HepG2 (cell line): ENCODE results near the gene TTC6. TPM values are rescaled to one million over a fixed set of nuclear protein-coding genes. Genes with fewer than 3 reads are reported as not detected.

Source experiments
- AKAP8 ChIP-seq: sonication (generic); formaldehyde crosslinking; IDR thresholded peaks from 2 replicates; pipeline ENCODE4 v1.5.1; 2020; ENCODE audit warnings: mild to moderate bottlenecking, missing genetic modification reagents
- EZH2 ChIP-seq: conservative IDR thresholded peaks from 2 replicates; pipeline ENCODE4 v1.6.1; 2012; ENCODE audit warnings: mild to moderate bottlenecking, low read depth, low read length, moderate library complexity
- HES4 ChIP-seq: sonication (generic); formaldehyde crosslinking; IDR thresholded peaks from 2 replicates; pipeline ENCODE4 v1.9.0; 2021; ENCODE audit warnings: mild to moderate bottlenecking, missing genetic modification reagents, borderline replicate concordance
- HNF4G ChIP-seq, 2 experiments: sonication (generic) in 1 of 2; formaldehyde crosslinking in 1 of 2; IDR thresholded peaks; 2 replicates each; pipeline versions ENCODE4 v1.4.0 to v1.6.1; 2011 to 2020; ENCODE audit warnings: borderline replicate concordance in 2 of 2, low read depth in 2 of 2, mild to moderate bottlenecking in 2 of 2, low read length in 1 of 2, missing genetic modification reagents in 1 of 2, moderate library complexity in 1 of 2
- HOXA7 ChIP-seq: sonication (generic); formaldehyde crosslinking; IDR thresholded peaks from 2 replicates; pipeline ENCODE4 v1.8.1; 2022; ENCODE audit warnings: mild to moderate bottlenecking, missing genetic modification reagents, moderate library complexity
- KDM2A ChIP-seq: sonication (generic); formaldehyde crosslinking; IDR thresholded peaks from 2 replicates; pipeline ENCODE4 v1.4.0; 2020; ENCODE audit warnings: low read depth, missing genetic modification reagents, borderline replicate concordance
- MEF2D ChIP-seq: sonication (generic); formaldehyde crosslinking; IDR thresholded peaks from 2 replicates; pipeline ENCODE4 v1.5.1; 2020; ENCODE audit warnings: mild to moderate bottlenecking, missing genetic modification reagents
- MLLT10 ChIP-seq: sonication (generic); formaldehyde crosslinking; IDR thresholded peaks from 2 replicates; pipeline ENCODE4 v1.4.0; 2020; ENCODE audit warnings: missing genetic modification reagents
- NAIF1 ChIP-seq: sonication (generic); formaldehyde crosslinking; IDR thresholded peaks from 2 replicates; pipeline ENCODE4 v1.5.0; 2020; ENCODE audit warnings: mild to moderate bottlenecking, missing genetic modification reagents, borderline replicate concordance
- NCOA5 ChIP-seq: sonication (generic); formaldehyde crosslinking; IDR thresholded peaks from 2 replicates; pipeline ENCODE4 v1.4.0; 2020; ENCODE audit warnings: missing genetic modification reagents
- RORA ChIP-seq: sonication (generic); formaldehyde crosslinking; IDR thresholded peaks from 2 replicates; pipeline ENCODE4 v1.5.0; 2020; ENCODE audit warnings: mild to moderate bottlenecking, missing genetic modification reagents, moderate library complexity
- SMARCE1 ChIP-seq: fragments of 450-650 bp; IDR thresholded peaks from 2 replicates; pipeline ENCODE4 v1.6.1; 2017; ENCODE audit warnings: borderline replicate concordance
- SNRNP70 ChIP-seq: fragments of 200-400 bp; formaldehyde crosslinking; IDR thresholded peaks from 2 replicates; pipeline ENCODE4 v1.6.1; 2017; ENCODE audit warnings: mild to moderate bottlenecking, low read depth, low read length, moderate library complexity
- SRSF9 ChIP-seq: fragments of 200-400 bp; formaldehyde crosslinking; IDR thresholded peaks from 2 replicates; pipeline ENCODE4 v1.6.1; 2018; ENCODE audit warnings: borderline replicate concordance, mild to moderate bottlenecking, low read depth, low read length; ENCODE audit not compliant: insufficient read depth, poor library complexity, severe bottlenecking
- TAF15 ChIP-seq: fragments of 200-400 bp; formaldehyde crosslinking; IDR thresholded peaks from one replicate; pipeline ENCODE4 v1.6.1; 2018; ENCODE audit warnings: mild to moderate bottlenecking, low read depth, low read length; ENCODE audit not compliant: poor library complexity, severe bottlenecking
- ZNF232 ChIP-seq: sonication (generic); formaldehyde crosslinking; IDR thresholded peaks from 2 replicates; pipeline ENCODE4 v1.4.0; 2020; ENCODE audit warnings: missing genetic modification reagents, borderline replicate concordance
- ZNF263 ChIP-seq: sonication (generic); formaldehyde crosslinking; IDR thresholded peaks from 2 replicates; pipeline ENCODE4 v1.4.0; 2020; ENCODE audit warnings: missing genetic modification reagents
- ZNF724P ChIP-seq: sonication (generic); formaldehyde crosslinking; IDR thresholded peaks from 2 replicates; pipeline ENCODE4 v1.8.0; 2022; ENCODE audit warnings: missing genetic modification reagents, borderline replicate concordance
- polyA plus RNA-seq, 8 experiments: library from polyadenylated mRNA; depleted of rRNA in 3 of 8; stranded (reverse) in 7 of 8; unstranded in 1 of 8; fragments of >200 nt; fragmentation: Illumina TruSeq in 4 of 8; extraction: Trizol in 4 of 8; gene quantifications; 2 replicates each; pipeline versions ENCODE4 v1.2.1 to v1.2.3, GENCODE V29; 2011 to 2016; ENCODE audit warnings: low read depth in 4 of 8, missing spikeins in 1 of 8, mixed read lengths in 1 of 8; ENCODE audit not compliant: insufficient read depth in 1 of 8
- total RNA-seq, 5 experiments: library from RNA; depleted of rRNA; stranded (reverse); fragments of >200 nt; fragmentation: Illumina TruSeq; extraction: Trizol; gene quantifications; 2 replicates each; pipeline ENCODE4 v1.2.3, GENCODE V29; 2016; ENCODE audit warnings: low read depth in 1 of 5
- TF ChIP-seq, protein P1 (sequence below): sonication (generic); formaldehyde crosslinking; IDR thresholded peaks from 2 replicates; pipeline ENCODE4 v1.4.0; 2020; ENCODE audit warnings: missing genetic modification reagents, borderline replicate concordance
- TF ChIP-seq, protein P2 (sequence below): sonication (generic); formaldehyde crosslinking; IDR thresholded peaks from 2 replicates; pipeline ENCODE4; 2020; ENCODE audit warnings: missing genetic modification reagents, mild to moderate bottlenecking, borderline replicate concordance
- TF ChIP-seq, protein P3 (sequence below): sonication (generic); formaldehyde crosslinking; IDR thresholded peaks from 2 replicates; pipeline ENCODE4 v1.8.1; 2023; ENCODE audit warnings: missing genetic modification reagents, mild to moderate bottlenecking, borderline replicate concordance

TTC6 gene
- total and polyA plus RNA-seq, 2 of the 13 experiments (the other 11 are each of a cell fraction or from before 2014, with no cell fraction given): 9.3 to 27.4 TPM

DNA sequence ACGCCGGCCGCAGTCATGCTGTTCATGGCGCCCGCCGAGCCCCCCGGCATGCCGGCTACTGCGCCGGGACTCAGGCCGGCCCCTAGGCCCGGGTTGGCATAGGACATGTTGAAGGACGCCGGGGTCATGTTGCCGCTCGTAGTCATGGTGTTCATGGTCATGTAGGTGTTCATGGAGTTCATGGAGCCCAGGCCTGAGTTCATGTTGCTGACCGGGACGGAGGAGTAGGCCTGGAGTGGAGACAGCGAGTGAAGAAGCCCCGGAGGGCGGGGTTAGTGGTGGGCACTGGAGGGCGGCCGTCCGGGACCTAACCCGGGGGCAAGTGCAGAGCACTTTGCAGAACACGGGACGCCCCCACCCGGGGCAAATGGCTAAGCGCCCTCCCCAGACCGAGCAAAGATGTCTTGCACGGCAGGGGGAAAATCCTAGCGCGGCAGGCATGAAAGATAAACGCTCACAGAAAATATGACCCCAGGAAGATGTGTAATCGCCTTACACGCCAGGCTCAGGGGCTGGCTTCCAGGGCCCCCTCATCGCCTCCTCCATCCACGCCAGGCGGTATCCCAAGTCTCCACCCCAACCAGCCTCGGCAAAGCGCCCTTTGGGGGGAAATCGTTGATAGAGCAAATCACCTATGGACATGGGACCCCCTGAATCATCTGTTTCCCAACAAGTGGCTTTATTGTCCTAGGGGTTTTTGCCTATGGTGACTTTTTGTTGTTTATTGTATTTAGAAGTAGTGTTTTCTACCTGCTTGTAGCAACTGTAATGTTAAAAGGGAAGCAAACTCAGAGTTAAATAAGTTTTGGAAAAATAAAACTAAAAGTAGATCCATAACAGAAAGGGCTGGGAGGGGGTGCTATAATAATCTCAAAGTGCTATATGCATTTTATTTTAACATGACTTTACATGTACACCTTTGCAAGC, 2.7 kb upstream of the TTC6 start (continued):
- TF ChIP-seq SMARCE1 (no peak), KDM2A (CRISPR knock-in tag) (0 out of 2 replicates have a peak, but pooled peaks have one; percentile 7), ZNF232 (0 out of 2 replicates have a peak, but pooled peaks have one; percentile 60), ZNF724P (no peak), TAF15 (peak; percentile 52), HOXA7 (CRISPR knock-in tag) (no peak), EZH2 (no peak), HES4 (CRISPR knock-in tag) (0 out of 2 replicates have a peak, but pooled peaks have one; percentile 16), RORA (no peak), AKAP8 (0 out of 2 replicates have a peak, but pooled peaks have one; percentile 53), NAIF1 (CRISPR knock-in tag) (no peak), HNF4G (IDR thresholded peaks at IDR 0.05; ENCODE audit: borderline replicate concordance, low read depth, low read length) (0 out of 2 replicates have a peak, but pooled peaks have one; percentile 15), HNF4G (CRISPR knock-in tag; IDR thresholded peaks at IDR 0.05; ENCODE audit: borderline replicate concordance, low read depth) (no peak), SNRNP70 (no peak), MEF2D (CRISPR knock-in tag) (no peak), SRSF9 (no peak), ZNF263 (CRISPR knock-in tag) (0 out of 2 replicates have a peak, but pooled peaks have one; percentile 24), MLLT10 (CRISPR knock-in tag) (0 out of 2 replicates have a peak, but pooled peaks have one; percentile 71), NCOA5 (CRISPR knock-in tag) (no peak)
- TF ChIP-seq, protein P1, sequence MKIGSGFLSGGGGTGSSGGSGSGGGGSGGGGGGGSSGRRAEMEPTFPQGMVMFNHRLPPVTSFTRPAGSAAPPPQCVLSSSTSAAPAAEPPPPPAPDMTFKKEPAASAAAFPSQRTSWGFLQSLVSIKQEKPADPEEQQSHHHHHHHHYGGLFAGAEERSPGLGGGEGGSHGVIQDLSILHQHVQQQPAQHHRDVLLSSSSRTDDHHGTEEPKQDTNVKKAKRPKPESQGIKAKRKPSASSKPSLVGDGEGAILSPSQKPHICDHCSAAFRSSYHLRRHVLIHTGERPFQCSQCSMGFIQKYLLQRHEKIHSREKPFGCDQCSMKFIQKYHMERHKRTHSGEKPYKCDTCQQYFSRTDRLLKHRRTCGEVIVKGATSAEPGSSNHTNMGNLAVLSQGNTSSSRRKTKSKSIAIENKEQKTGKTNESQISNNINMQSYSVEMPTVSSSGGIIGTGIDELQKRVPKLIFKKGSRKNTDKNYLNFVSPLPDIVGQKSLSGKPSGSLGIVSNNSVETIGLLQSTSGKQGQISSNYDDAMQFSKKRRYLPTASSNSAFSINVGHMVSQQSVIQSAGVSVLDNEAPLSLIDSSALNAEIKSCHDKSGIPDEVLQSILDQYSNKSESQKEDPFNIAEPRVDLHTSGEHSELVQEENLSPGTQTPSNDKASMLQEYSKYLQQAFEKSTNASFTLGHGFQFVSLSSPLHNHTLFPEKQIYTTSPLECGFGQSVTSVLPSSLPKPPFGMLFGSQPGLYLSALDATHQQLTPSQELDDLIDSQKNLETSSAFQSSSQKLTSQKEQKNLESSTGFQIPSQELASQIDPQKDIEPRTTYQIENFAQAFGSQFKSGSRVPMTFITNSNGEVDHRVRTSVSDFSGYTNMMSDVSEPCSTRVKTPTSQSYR (CRISPR knock-in tag): no peak
- TF ChIP-seq, protein P2, sequence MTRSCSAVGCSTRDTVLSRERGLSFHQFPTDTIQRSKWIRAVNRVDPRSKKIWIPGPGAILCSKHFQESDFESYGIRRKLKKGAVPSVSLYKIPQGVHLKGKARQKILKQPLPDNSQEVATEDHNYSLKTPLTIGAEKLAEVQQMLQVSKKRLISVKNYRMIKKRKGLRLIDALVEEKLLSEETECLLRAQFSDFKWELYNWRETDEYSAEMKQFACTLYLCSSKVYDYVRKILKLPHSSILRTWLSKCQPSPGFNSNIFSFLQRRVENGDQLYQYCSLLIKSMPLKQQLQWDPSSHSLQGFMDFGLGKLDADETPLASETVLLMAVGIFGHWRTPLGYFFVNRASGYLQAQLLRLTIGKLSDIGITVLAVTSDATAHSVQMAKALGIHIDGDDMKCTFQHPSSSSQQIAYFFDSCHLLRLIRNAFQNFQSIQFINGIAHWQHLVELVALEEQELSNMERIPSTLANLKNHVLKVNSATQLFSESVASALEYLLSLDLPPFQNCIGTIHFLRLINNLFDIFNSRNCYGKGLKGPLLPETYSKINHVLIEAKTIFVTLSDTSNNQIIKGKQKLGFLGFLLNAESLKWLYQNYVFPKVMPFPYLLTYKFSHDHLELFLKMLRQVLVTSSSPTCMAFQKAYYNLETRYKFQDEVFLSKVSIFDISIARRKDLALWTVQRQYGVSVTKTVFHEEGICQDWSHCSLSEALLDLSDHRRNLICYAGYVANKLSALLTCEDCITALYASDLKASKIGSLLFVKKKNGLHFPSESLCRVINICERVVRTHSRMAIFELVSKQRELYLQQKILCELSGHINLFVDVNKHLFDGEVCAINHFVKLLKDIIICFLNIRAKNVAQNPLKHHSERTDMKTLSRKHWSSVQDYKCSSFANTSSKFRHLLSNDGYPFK (CRISPR knock-in tag): no peak; the same call in 1 of the 2 replicates
- TF ChIP-seq, protein P3, sequence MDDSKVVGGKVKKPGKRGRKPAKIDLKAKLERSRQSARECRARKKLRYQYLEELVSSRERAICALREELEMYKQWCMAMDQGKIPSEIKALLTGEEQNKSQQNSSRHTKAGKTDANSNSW (CRISPR knock-in tag): no peak
